Left lobe of liver (tissue), 2 donors: Measurements from ENCODE around the gene DNAJA4. TPM values are rescaled to one million over a fixed set of nuclear protein-coding genes. Genes with fewer than 3 reads are reported as not detected.
A peak's percentile ranks its signal among the peaks of the same experiment; 100 is the strongest.

Source experiments
- ATAC-seq: fragments of 200-7000 bp; cut with Tn5 transposase; one replicate; pipeline ENCODE4 v1.9.1; 2020; ENCODE audit warnings: mild to moderate bottlenecking, moderate library complexity
- DNase-seq: peaks from one replicate; pipeline ENCODE4 v3.0.0-alpha.2; 2020; ENCODE audit warnings: low spot score
- total RNA-seq: library from RNA; stranded (reverse); gene quantifications from one replicate; pipeline ENCODE4 v1.2.1, GENCODE V29; 2021
- donor health status: DM: no; HTN: no; CAD: no; lungs with moderate emphysema.
- donor health status: DM: no; HTN: yes; CAD: no.

Gene DNAJA4
- total RNA-seq, 1 donor from 2014 or later, result 0.86 TPM

DNA sequence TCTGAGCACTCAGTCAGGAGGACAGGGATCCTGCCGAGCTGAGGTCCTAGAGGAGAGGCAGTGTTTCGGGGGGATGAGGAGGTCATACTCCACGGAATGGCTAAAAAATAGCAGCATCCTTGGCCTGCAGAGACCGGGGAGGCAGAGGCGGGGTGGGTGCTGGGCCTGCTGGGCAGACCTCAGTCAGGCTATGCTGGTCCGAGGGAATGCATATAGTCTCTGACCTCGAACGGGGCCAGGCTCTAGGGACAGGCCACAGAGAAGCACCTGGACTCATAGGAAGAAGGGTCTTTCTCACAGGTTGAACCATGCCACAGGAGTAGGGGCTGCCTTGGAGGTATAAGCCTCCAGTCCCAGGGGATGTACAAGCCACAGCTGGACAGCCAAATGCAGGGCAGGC lies 49.0 kb downstream of the DNAJA4 start:
- no peak for ATAC-seq
- DNase-seq, result no peak

DNA sequence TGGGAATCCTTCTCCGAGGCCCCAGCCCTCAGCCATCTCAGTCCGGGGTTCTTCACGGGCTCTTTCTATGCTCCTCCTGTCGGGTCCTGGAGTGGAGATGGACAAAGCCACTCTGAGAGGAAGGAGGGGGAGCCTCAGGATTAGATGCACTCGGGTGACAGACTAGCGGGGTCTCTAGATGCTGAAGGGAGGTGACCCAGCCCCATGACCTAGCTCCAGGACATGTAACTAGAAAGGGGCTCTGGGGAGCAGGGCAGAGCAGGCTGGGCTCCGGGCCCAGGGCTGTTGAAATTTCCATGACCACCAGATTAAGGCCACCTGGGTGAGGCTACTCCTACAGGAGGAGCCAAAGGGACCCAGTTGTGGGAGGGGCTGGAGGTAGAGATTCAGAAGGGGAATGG lies 49.8 kb downstream of the DNAJA4 start:
- ATAC-seq (no peak), DNase-seq (no peak)

DNA sequence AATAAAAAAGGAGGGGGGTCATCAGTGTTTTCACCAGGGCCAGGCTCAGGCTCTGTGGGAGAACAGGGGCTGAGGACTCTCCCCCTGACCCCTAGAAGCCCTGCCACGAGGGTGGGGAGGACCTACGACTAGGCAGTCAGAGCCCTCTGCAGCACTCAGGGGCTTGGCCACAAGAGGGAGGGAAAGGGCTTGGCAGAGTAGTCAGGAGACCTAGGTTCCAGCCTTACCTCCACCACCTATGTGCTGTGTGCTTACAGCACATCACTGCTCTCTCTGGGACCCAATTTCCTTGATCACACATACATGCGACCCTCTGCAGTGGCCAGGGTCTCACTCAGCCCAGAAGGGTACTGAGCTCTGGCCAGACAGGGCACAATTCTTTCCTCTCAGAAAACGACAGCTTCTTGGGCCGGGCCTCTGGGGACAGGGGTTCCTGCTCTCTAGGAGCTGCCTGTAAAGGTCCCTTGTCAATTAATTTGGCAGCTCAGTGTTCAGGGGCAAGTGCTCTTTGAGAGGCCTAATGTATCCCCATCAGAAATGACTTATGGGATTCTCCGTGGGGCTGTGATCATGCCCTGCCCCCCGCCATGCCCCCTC lies 51.4 kb downstream of the DNAJA4 start:
- ATAC-seq (peak; percentile 31), DNase-seq (no peak)

DNA sequence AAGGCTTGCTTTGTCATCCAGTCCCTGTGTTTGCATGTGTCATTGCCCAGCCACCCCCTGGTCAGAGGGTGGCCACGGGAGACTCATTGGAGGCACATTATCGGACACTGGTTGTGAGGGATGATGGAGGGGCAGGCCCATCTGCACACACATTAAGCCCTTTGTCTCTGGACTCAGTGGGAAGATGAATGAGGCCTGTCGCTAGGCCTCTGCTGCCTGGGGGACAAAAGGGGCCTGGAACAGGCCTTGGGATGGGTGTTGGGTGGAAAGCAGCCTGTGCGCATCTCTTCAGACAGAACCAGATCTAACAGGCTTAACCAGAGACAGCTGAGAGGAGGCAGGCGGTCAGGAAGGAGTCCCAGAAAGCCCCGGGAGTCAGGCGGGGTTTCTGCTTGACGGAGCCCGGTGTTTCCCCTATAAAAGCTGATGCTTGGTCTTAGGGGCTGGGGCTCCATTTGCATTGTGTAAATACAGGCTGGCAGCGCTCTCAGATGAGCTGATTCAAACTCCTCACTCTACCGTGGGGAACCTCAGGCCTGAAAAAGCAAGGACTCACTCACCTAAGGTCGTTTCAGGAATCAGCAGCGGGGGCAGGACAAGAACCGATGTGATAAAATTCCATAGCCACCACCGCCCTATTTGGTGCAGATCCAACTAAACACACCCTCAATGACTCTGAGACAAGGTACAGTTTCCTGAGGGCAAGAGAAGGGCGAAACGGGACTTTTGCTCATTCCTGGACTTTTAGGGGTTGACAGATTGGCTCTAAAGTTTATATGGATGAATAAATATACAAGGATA lies 52.1 kb downstream of the DNAJA4 start:
- ATAC-seq (no peak), DNase-seq (no peak)

DNA sequence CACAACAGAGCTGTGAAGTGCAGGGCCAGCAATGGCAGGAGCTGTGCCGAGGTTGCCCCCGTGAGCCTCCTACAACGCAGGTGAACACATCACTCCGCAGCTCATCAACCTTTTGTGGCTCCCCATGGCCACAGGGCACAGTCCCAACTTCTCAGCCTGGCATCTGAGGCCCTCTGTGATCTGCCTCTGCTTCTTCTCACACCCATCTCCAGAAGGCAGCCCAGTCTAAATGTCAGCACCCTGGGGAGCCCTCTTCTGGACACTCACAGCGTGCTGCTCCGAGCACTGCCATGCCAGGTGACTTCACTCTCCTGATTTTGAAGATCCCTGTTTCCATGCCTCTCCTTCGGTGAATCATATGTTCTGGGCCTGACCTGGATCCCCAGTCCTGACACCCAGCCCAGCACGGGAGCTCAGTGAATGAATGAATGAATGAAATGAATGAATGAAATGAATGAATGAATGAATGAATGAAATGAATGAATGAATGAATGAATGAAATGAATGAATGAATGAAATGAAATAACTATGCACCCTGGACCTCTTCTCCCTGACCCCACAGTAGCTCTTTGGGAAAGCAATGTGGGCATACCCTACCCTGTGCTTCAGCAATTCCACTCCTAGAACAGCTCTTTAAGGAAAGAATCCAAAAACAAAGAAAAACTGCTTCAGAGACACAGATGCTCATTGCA lies 52.9 kb downstream of the DNAJA4 start:
- ATAC-seq (peak; percentile 45), DNase-seq (no peak)

DNA sequence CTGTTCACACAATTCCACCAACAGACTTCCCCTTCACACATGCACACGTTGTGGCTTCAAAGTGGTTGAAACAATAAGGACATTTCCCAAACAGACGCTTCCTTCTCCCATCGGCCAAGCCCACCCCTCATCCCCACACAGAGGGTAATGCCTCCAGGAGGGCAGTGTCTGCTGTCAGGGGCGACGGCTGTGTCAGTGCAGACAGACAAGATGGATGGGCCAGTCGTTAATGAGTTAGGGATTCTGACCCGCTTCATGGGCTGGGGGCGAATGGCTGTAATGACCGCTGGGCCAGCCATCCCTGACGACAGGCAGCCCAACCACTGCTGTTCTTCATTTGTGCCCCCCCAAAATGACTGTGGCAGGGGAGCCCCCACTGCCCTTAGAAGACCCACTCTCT lies 55.2 kb downstream of the DNAJA4 start:
- ATAC-seq, result no peak
- no peak for DNase-seq

DNA sequence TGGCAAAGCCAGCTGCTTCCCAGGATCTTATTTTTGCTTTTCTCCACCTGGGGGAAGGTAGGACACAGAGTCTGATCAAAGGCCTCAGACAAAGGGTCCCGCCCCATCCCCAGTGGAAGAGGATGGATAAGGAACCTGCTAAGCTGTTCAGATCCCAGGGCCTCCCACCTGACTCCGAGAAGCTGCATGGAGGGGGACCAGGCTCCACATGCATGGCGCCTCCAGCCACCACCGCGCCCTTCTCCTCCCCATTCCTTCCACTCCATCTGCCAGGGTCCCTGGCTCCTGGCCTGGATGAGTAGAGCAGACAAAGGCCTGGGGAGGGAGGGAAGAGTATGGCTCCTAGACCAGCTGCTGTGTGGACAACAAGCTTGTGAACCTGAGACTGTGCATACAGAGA lies 55.8 kb downstream of the DNAJA4 start:
- ATAC-seq (no peak), DNase-seq (no peak)

DNA sequence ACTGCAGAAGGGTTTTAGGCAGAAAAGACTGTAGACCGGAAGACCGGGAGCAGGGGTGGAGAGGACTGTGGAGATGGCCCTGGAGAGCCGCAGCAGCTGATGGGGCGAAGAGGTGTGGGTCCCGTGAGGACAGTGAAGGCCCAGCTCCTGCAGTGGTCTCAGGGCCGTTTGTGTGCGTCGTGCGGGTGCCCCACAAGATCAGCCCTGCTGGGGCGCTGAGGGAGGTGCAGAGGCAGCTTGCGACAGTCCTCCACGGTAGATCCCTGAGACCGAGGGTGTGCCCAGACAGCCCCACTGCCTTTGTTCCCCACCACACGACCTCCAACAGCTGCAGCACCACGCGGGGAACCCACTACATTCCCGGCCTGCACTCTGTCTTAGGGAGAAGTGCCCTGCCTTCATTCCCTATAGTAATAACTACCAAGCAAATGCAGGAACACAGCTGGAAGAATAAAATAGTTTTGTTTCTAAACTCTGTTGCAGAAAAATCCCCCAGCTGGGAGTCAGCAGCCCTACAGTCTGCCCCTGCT lies 56.7 kb downstream of the DNAJA4 start:
- ATAC-seq, result no peak
- DNase-seq, result no peak

DNA sequence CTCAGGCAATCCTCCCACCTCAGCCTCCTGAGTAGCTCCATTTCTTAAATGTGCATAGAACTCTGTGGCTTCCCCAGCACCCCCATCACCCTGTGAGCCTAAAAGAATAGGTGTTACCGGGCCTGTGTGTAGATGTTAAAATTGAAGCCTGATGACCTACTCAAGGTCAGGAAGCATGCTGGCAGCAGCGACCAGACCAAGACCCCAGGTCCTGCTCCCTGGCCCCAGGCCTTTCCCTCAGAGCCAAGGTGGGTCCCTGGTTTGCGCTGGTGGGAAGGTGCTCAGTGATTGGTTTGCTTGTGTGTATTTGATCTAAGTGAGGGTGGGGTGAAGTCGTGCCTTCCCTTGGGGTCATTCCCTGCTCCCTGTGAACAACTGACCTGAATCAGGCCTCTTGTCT lies 57.4 kb downstream of the DNAJA4 start:
- DNase-seq, result no peak

DNA sequence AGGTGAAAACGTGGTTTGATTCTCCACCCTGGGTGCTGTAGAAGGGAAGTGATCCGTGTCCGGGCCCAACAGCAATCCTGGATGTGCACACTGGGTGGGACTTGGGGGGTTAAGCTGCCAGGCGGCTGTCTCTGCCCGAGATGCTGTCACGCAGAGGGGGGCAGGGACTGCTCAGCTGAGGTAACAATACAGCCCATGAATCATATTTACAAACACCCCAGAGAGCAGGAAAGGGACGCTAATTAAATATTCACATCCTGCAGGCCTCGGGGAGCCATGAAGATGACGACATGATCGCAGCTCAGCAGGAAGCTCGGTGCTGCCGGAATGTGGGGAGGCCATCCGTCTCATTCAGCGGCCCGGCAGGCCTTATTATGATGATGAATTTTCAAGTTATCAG lies 57.9 kb downstream of the DNAJA4 start:
- ATAC-seq (no peak), DNase-seq (no peak)

More for the DNA sequence above, 57.4 kb downstream of the DNAJA4 start:
- ATAC-seq, result no peak

DNA sequence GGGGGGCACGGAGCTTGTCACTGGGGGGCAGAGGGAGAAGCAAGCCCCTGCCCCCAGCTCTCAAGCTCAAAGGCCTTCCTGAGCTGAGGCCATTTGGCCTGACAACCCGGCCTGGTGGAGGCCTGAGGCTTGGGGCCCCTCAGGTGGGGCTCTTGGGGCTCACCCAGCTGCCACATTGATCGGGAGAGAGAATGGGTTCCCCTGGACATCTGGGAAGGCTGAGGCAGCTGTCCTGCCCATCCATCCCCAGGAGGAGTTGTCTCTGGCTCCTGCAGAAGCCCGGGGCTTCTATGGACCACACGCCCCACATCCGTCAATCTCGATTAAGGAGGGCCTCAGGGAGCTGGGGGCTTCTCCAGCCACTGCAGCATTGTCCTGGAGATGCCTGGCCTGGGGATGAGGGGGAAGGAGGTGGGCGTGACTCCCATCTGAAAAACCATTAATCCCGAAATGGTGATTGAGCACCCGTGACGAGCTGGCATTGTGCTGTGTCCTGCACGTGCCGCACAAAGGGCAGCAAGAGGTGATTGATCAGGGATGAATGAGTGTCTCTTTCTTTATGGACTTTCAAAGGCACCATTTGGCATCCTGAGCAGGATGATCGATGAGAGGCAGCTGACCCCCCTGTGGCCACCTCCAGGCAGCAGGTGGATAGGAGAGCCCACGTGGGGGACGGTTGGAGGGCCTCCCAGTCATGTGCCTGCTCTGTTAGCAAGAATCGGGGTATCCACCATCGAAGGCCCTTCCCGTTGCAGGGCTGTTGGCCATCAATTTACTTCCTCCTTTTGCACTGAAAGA lies 58.6 kb downstream of the DNAJA4 start:
- ATAC-seq (no peak), DNase-seq (no peak)

DNA sequence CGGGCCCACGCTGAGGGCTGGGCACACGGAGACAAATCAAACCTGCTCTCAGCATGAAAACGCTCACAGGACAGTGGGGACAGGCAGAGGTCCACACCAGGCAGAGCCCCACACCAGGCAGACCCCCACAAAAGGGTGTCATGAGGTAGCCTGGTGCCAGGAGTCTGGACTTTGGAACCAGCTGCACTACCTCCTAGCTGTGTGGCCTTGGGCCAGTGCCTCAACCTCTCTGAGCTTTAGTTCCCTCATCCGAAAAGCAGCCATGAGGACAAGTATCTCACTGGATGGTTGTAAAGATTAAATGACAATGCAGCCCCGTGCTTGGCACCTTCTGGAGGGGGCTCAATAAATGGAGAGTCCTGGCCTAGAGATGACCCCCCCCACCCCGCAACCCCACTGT lies 59.3 kb downstream of the DNAJA4 start:
- ATAC-seq, result no peak

DNA sequence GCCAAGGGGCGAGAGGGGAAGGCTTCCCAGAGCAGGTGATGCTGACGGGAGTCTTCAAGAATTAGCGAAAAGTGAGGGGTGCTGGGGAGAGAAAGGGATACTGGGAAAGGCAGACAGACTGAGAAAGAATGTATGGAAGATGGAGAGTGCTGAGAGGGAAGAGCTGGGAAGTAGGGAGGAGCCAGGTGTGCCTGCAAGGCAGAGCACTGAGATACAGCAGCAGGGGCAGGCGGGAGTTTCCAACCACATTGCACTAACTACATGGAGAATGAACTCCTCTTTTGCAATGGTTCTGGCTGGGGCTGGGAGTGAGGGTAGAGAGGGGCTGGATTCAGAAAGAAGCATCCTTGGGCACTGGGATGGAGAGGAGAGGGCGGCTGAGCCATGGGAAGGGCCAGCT lies 59.8 kb downstream of the DNAJA4 start:
- ATAC-seq (no peak), DNase-seq (no peak)

More for the DNA sequence above, 59.3 kb downstream of the DNAJA4 start:
- DNase-seq, result no peak

DNA sequence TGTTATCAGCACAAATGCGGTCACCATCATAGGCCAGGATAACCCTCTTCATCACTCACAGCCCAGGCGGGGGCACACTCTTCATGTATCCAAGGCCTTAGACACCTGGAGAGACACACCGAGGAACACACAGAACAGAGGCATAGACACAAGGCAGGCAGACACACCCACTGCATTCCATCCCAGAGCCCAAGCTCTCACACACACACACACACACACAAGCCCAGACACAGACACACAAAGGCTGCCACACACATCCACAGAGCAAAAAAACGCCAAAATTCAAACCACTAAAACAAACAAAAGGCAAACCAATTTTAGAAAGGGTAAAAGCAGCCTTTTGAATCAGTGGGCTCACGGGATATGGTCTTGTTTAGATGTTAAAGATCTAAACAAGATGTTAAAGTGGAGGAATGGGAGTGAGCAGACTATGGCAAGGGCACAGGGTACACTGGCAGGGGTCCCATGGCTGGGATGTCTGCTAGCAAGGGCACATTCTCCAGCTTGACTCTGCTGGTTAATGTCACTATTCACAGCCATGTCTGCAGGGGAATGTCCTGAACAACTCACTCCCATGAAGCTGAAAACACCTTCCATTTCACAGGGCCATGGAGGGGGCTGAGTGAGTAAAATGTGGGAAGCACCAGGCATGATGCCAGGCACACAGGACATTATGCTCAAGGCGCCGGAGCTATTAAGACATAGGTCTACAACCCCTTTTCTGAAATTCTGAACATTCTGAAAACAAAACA lies 60.9 kb downstream of the DNAJA4 start:
- ATAC-seq (no peak), DNase-seq (no peak)

DNA sequence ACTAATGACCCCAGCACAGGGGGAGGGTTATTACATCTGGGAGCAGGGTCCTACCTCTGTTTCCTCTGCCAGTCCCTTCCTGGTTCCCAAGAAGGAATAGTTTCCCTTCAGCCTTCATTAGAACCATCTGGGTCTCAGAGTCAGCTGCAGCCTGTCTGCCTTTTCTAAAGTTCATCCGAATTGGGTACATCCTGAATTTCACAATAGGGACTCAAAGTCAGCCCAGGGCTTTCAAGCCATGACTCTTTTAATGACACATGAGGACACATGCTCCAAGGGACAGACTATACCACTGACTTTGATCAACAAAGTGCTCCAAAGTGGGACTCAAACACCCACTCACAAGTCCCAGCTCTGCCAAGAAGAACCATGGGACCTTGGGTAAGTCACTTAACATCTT lies 63.1 kb downstream of the DNAJA4 start:
- DNase-seq (no peak), ATAC-seq (peak; percentile 80)

DNA sequence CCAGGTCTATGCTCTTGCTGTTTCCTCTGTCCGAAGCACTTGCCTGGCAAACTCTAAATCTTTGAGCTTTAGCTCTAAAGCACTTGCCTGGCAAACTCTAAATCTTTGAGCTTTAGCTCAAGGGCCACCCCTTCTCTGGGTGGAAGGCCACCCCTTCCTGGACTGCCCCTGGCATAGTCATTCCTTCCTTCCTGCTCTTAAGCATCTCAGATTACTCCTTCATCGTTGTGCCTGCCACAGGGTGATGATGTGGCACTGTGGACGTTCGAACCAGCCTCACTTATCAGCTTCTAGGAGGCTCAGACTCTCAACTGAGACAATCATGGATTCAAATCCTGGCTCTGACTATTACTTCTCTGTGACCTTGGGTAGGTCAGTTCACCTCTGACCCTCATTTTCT lies 65.3 kb downstream of the DNAJA4 start:
- DNase-seq (no peak), ATAC-seq (no peak)
